NCI-H2196 (cell line): ENCODE results near the gene HOXB2.

Experiments
- DNase-seq: peaks from one replicate; lab custom pipeline; 2025; ENCODE audit not compliant: unreplicated experiment; lab: John Stamatoyannopoulos, UW

The HOXB2 gene

GRCh38 chr17:48566717-48567116 is 21.8 kb upstream of the HOXB2 start:
- no peak for DNase-seq

GRCh38 chr17:48565925-48566710 is 21.2 kb upstream of the HOXB2 start:
- DNase-seq = no peak

- no peak for DNase-seq
Measured at GRCh38 chr17:48565022-48565554, 20.2 kb upstream of the HOXB2 start.

GRCh38 chr17:48564188-48565021 is 19.5 kb upstream of the HOXB2 start:
- no peak for DNase-seq

- DNase-seq = no peak
Measured at GRCh38 chr17:48563867-48564187, 18.9 kb upstream of the HOXB2 start.

GRCh38 chr17:48563385-48563838 is 18.5 kb upstream of the HOXB2 start:
- no peak for DNase-seq

- no peak for DNase-seq
Measured at GRCh38 chr17:48562934-48563333, 18.0 kb upstream of the HOXB2 start.

- DNase-seq = no peak
Measured at GRCh38 chr17:48561884-48562810, 17.2 kb upstream of the HOXB2 start.

GRCh38 chr17:48559840-48560817 is 15.2 kb upstream of the HOXB2 start:
- no peak for DNase-seq

GRCh38 chr17:48559122-48559839 is 14.4 kb upstream of the HOXB2 start:
- DNase-seq = no peak

GRCh38 chr17:48558831-48559121 is 13.9 kb upstream of the HOXB2 start:
- no peak for DNase-seq

GRCh38 chr17:48558057-48558830 is 13.3 kb upstream of the HOXB2 start:
- no peak for DNase-seq

- DNase-seq = no peak
Measured at GRCh38 chr17:48556576-48557401, 11.9 kb upstream of the HOXB2 start.

- DNase-seq = no peak
Measured at GRCh38 chr17:48556229-48556575, 11.3 kb upstream of the HOXB2 start.

GRCh38 chr17:48555258-48556228 is 10.6 kb upstream of the HOXB2 start:
- no peak for DNase-seq

- DNase-seq = no peak
Measured at GRCh38 chr17:48554412-48555257, 9.7 kb upstream of the HOXB2 start.
